T-helper 2 cell treated with Interferon-gamma antibody and Interleukin-4, amounts not matched to agents 5 μg/mL and 100 μg/mL, for 36 hours (primary cell): ENCODE data around the gene PTCHD1.

Source experiments
- DNase-seq: peaks from one replicate; pipeline ENCODE4 v3.0.0; 2021; ENCODE audit warnings: low spot score
- H3K27ac Mint-ChIP-seq: one replicate; pipeline ENCODE4 v1.8.0; 2021; ENCODE audit warnings: mild to moderate bottlenecking, mixed read lengths
- H3K27me3 Mint-ChIP-seq: one replicate; pipeline ENCODE4 v1.8.0; 2021; ENCODE audit warnings: low read depth, mixed read lengths
- H3K36me3 Mint-ChIP-seq: one replicate; pipeline ENCODE4 v1.8.0; 2021; ENCODE audit warnings: low read depth, mixed read lengths
- H3K4me1 Mint-ChIP-seq: one replicate; pipeline ENCODE4 v1.8.0; 2021; ENCODE audit warnings: low read depth, mixed read lengths
- H3K4me3 Mint-ChIP-seq: one replicate; pipeline ENCODE4 v1.8.0; 2022; ENCODE audit warnings: mild to moderate bottlenecking, moderate library complexity, mixed read lengths
- H3K9me3 Mint-ChIP-seq: one replicate; pipeline ENCODE4 v1.8.0; 2021; ENCODE audit warnings: mixed read lengths

Gene PTCHD1

DNA sequence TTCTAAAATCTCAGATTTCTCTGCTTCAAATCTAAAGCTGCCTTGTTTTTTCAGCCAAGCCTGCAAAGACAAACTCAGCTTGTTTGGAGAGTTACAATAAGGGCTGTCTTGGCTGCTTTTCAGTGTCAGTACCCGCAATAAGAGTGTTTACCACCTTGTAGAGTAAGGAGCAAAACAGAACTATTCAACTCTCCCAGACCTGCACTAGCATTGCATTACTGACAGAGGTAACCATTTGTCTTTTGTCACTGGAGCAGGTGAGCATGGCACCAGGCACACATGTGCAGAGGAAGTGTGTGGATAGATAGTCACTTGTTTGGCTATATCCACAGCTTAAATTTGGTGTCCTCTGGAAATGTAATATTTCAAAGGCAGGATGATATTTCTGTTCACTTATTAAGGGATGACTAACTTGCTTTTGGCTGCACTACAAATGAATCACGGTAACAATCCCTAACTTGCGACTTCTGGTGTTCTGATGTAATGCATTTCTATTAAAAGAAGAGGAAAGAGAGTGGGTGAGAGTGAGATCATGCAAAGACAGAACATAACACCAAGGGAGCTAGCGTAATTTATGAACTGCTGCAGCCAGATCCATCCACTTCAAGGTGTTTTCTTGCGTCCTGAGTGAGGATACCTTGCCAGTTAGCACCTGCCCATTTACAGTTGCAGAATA lies 38.6 kb downstream of the PTCHD1 start:
- Mint-ChIP-seq H3K27ac (no peak overlapping the region), H3K4me3 (no peak overlapping the region), H3K9me3 (no peaks in the 10 kb centered on the region), H3K27me3 (no peaks in the 10 kb centered on the region), H3K4me1 (no peaks in the 10 kb centered on the region), H3K36me3 (no peaks in the 10 kb centered on the region)
- no peak for DNase-seq

DNA sequence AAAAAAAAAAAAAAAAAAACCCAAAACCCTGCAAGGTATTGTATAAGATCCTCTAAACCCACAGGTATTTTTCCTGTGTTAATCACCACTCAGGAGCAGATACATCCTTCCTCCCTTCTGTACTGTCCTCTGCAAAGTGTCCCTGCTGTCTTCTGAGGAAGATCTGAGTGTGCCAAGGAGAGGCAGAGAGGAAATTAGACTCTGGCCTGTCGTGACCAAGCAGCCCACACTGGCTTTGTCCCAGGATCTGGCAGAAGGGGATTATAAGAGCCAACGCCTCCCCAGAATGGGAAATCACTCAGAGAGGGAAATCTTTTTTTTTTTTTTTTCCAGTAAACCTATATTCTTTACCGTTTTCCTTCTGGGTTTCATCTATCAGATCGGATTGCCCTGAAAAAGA lies 39.6 kb downstream of the PTCHD1 start:
- Mint-ChIP-seq H3K4me1 (no peaks in the 10 kb centered on the region), H3K27ac (no peak overlapping the region), H3K9me3 (no peaks in the 10 kb centered on the region), H3K36me3 (no peaks in the 10 kb centered on the region), H3K27me3 (no peaks in the 10 kb centered on the region), H3K4me3 (no peak overlapping the region)
- no peak for DNase-seq

DNA sequence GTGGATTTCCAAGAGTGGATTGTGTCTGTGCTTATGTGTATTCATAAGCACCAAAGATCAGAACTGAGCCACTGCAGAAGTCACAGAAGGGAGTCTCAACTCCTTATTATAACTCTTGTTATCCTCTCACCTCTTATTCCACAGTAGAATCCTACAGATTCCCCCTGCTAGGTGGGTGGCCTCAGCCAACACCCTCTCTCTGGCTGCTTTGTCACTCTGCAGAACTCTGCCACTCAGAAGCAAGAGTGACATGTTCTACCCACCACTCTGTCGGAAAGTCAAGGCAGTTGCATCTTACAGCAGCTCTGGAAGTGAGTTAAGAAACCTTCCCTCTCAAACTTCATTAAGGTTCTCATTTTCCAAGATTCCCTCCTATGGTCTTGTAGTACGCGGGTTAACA lies 41.9 kb downstream of the PTCHD1 start:
- no peaks in the 10 kb centered on the region for H3K36me3 Mint-ChIP-seq
- H3K4me1 Mint-ChIP-seq = peaks cover 2% of the 10 kb centered on the region
- H3K27ac Mint-ChIP-seq = no peak overlapping the region
- H3K9me3 Mint-ChIP-seq = no peaks in the 10 kb centered on the region
- DNase-seq = no peak
- no peak overlapping the region for H3K4me3 Mint-ChIP-seq
- H3K27me3 Mint-ChIP-seq = peaks cover under 1% of the 10 kb centered on the region

DNA sequence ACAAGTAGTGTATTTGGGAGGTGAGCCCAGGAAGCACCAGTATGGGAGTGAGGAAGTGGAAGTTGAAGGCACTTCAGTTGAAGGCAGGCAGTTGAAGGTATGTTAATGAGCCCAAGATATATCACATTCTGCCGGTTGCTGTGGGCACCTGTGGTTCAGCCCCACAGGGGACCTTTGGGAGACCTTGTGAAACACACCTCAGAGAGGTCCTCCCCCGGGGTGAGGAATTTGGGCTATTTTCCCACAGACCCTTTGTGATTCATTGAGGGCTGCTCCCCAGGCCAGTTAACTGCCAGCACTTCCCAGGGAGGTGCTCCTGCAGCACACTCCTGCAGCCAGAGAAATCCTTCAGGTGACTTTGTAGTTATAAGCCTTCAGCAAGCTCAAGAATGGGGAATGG lies 45.9 kb downstream of the PTCHD1 start:
- DNase-seq = no peak
- no peak overlapping the region for H3K4me3 Mint-ChIP-seq
- H3K4me1 Mint-ChIP-seq = peaks cover 5% of the 10 kb centered on the region
- no peak overlapping the region for H3K27ac Mint-ChIP-seq
- H3K36me3 Mint-ChIP-seq = no peaks in the 10 kb centered on the region
- H3K27me3 Mint-ChIP-seq = peaks cover 4% of the 10 kb centered on the region
- no peaks in the 10 kb centered on the region for H3K9me3 Mint-ChIP-seq

DNA sequence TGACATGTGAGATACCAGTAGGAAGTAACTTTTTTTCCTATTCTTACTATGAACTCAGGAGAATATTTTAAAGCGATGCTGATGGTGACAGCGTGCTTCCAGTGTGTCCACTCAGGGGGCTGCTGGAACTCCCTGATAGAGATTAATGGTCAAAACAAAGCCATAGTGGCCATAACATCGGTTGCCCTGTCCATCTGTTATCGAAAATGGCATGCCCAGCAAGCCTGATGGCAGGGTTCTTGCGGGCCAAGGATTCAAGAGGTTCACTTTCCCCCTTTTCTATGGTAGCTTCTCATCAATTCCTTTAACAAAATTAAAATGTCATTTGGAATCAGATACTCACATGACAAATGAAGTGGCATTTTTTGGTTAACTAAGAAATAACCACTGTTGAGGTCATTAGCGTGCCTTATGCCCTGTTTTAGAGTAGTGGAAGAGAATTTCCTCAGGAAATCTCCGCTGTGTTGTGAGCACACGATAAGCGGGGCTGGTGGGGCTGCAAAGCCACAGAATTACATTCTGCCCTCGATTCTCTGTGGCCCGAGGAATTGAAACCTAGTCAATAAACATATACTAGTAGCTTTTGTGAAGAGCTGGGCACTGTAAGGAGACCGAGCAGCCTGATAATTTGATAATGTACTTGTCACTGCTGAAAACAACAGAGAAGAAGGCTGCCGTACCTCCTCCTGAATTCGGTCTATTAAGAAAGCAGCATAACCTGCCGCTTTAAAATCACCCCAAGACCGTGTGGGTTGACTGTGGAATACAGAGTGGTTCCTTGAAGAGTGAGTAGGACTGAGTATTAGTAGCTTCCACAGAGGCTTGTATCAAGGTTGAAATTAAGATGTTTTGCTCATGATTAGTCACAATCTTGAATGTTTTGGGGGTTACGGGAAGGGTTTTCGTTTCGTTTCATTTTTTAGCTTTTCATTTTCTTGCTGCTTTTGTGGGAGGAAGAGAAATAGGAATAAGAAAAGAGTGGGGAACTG lies 46.7 kb downstream of the PTCHD1 start:
- H3K27me3 Mint-ChIP-seq = peaks cover 4% of the 10 kb centered on the region
- DNase-seq = no peak
- peak overlapping the region; percentile 13 for H3K4me3 Mint-ChIP-seq
- H3K27ac Mint-ChIP-seq = no peak overlapping the region
- peaks cover 5% of the 10 kb centered on the region for H3K4me1 Mint-ChIP-seq
- H3K9me3 Mint-ChIP-seq = no peaks in the 10 kb centered on the region
- no peaks in the 10 kb centered on the region for H3K36me3 Mint-ChIP-seq

DNA sequence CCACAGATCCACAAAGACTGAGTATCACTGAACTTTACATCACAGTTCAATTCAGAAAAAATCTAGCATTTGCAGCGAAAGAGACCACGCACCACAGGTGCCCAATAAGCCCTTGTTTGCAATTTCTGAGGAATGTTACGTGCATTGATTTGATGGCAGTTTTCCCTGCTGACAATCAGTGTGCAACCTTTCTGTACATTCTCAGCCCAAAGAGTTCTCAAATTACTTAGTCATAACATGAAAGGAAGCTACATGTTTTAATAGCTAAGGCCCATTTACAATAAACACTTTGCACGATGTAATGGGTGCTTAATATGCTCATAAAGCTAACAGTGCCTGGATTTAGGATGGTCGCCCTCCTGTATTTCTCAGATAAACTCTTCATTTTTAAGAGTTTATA lies 47.9 kb downstream of the PTCHD1 start:
- H3K36me3 Mint-ChIP-seq = no peaks in the 10 kb centered on the region
- no peak overlapping the region for H3K4me3 Mint-ChIP-seq
- H3K4me1 Mint-ChIP-seq = peaks cover 5% of the 10 kb centered on the region
- H3K9me3 Mint-ChIP-seq = no peaks in the 10 kb centered on the region
- DNase-seq = no peak
- no peak overlapping the region for H3K27ac Mint-ChIP-seq
- peaks cover 4% of the 10 kb centered on the region for H3K27me3 Mint-ChIP-seq

DNA sequence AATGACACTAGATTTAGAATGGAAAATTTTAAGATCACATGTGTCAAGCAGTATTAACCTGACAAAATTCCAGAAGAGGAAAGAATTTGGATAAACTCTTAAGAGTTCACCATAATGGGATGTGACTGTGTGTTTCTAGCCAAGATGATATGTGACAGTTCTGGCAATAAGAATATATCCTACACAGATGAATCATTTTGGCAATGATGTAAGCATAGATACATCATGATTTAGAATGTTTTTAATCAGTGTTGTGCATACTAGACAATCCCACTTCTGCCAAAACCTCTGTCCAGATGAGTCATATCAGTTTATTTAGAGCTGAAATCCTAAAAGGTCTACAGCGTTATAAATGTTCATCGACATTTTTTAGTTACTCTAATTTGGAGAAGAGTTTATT lies 48.8 kb downstream of the PTCHD1 start:
- Mint-ChIP-seq H3K36me3 (no peaks in the 10 kb centered on the region), H3K4me1 (peaks cover 5% of the 10 kb centered on the region), H3K4me3 (no peak overlapping the region), H3K27ac (no peak overlapping the region), H3K27me3 (peaks cover 4% of the 10 kb centered on the region), H3K9me3 (no peaks in the 10 kb centered on the region)
- no peak for DNase-seq

DNA sequence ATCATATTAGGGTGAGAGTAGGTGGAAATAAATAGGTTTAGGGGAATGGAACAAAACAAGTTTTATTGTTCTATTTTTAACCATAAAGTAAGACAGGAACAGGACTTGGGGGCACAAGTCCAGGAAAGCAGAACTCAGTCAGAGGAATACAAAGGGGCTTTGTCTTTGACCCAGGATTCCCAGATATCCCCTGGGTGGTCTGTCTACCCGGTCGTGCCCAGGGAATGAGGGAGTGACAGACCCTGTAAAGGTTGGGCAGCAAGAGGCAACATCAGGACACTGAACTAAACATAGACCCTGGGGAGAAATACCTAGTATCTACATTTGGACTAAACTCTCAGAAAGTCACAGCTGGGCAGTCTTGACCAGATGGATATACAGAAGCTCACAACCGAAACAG lies 50.6 kb downstream of the PTCHD1 start:
- DNase-seq = no peak
- peaks cover 5% of the 10 kb centered on the region for H3K4me1 Mint-ChIP-seq
- H3K9me3 Mint-ChIP-seq = no peaks in the 10 kb centered on the region
- H3K4me3 Mint-ChIP-seq = no peak overlapping the region
- no peak overlapping the region for H3K27ac Mint-ChIP-seq
- H3K27me3 Mint-ChIP-seq = peaks cover 4% of the 10 kb centered on the region
- H3K36me3 Mint-ChIP-seq = no peaks in the 10 kb centered on the region

DNA sequence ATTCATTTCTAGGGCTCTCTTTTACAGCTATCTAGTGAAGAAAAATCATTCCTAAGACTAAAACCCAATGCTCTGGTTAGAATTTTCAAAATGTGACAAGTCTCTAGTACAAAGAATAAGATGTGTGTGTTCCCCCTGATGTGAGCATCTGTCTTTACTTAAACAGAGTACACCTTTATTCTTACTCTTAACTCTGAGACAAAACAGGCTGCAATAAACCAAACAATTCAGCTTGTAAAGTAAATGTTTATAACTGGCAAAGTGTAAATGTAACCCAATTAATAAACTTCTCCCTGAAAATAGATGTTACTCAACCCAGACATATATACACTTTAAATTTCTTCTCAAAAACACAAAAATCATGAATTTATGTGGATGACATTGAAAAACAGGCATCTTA lies 51.6 kb downstream of the PTCHD1 start:
- Mint-ChIP-seq H3K27ac (no peak overlapping the region), H3K27me3 (peaks cover 4% of the 10 kb centered on the region), H3K36me3 (no peaks in the 10 kb centered on the region), H3K4me3 (no peak overlapping the region), H3K9me3 (no peaks in the 10 kb centered on the region), H3K4me1 (peaks cover 5% of the 10 kb centered on the region)
- no peak for DNase-seq

DNA sequence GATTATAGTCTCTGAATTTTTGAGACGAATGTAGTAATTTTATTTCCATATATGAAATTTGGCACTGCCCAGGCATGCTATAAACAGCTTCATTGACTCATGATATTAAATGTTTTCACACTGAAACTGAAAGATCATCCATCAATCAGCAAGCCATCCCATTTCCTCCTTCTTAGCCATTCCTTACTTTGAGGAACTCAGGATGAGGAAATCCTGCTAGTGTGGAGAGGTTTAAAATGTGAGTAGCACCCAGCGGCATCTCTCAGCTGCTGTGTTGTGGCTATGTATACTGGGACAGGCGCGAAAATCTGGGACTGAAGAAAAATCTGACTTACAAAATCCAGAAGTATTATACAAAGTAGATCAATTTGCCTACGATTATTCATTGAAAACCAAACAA lies 52.1 kb downstream of the PTCHD1 start:
- no peak for DNase-seq
- no peak overlapping the region for H3K4me3 Mint-ChIP-seq
- H3K9me3 Mint-ChIP-seq = no peaks in the 10 kb centered on the region
- no peaks in the 10 kb centered on the region for H3K36me3 Mint-ChIP-seq
- H3K4me1 Mint-ChIP-seq = peaks cover 2% of the 10 kb centered on the region
- no peak overlapping the region for H3K27ac Mint-ChIP-seq
- peaks cover 2% of the 10 kb centered on the region for H3K27me3 Mint-ChIP-seq

DNA sequence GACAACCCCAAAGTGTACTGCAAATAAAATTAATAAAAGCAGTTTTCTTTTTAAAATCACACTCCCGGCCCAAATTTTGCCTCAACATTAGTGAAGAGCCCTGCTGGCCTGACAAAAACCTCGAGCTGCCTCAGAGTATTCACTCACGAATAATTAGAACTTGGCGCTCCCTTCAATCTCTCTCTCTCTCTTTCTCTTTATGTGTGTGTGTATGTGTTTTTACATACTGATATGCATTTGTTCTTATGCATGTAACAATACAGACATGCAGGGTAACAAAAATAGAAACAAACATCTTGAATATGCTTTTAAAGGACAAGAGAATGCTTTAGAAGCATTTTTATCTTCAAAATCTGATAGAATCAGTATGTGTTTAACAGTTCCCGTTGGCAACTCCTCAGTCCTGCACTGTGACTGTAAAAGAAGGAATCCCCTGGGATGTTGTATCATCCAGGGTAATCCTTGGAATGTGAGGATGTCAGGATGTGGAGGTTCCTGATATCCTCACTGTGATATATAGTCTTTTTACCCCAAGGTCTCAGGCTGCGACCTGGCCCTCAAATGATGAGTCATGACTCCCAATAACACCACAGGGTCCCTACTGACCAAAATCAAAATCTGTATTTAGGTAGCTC lies 53.0 kb downstream of the PTCHD1 start:
- Mint-ChIP-seq H3K4me3 (no peak overlapping the region), H3K36me3 (no peaks in the 10 kb centered on the region), H3K4me1 (no peaks in the 10 kb centered on the region), H3K27ac (no peak overlapping the region), H3K27me3 (no peaks in the 10 kb centered on the region), H3K9me3 (no peaks in the 10 kb centered on the region)
- DNase-seq = no peak

DNA sequence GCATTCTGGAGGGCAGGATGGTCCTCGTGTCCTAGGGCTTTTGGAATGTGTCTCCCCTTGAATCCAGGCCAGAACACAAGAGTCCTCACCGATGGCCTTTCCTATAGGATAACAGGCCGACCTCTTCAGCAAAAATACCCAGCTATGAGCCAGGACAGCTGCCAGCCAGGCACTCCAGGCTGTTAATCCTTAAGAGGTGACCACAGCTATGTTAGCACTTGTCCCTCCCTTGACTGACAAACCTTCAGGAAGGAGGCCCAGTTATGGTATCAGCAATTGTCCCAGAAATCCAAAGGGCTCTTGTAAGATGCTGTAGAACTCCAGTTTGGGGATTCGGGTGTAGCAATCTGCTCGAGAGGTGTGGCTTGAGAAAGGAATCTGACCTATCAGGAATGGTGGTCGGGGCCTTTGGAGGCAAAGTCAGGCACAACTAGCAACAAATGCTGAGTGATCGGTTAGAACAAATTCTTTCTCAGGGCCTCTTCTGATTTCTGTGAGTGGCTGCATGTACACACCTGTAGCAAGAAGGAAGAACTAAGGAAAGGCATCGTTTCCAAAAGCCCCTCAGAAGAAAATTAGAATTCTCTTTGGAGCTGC lies 54.6 kb downstream of the PTCHD1 start:
- no peak for DNase-seq

DNA sequence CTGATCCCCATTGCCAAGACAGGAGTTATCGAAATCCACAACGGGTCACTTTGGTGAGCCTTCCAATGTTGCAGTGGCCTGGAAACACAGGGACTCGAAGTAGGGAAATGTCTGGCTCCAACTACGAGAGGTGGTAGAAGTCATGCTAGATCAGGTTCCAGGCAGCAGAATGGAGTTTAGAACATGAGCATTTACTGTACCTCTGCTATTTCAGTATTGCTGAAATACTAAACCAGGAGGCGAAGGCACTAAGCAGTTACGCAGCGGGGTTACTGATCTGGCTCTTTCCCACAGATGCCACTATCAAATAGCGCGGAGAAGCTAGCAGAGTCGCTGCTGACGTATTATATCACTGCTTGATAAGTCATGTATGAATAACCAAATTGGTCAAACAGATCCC lies 56.3 kb downstream of the PTCHD1 start:
- H3K27ac Mint-ChIP-seq = no peak overlapping the region
- H3K27me3 Mint-ChIP-seq = no peaks in the 10 kb centered on the region
- no peaks in the 10 kb centered on the region for H3K36me3 Mint-ChIP-seq
- no peak overlapping the region for H3K4me3 Mint-ChIP-seq
- H3K4me1 Mint-ChIP-seq = no peaks in the 10 kb centered on the region
- no peaks in the 10 kb centered on the region for H3K9me3 Mint-ChIP-seq
- no peak for DNase-seq

More for the DNA sequence above, 54.6 kb downstream of the PTCHD1 start:
- no peaks in the 10 kb centered on the region for H3K4me1 Mint-ChIP-seq
- H3K27ac Mint-ChIP-seq = no peak overlapping the region
- no peaks in the 10 kb centered on the region for H3K36me3 Mint-ChIP-seq
- H3K4me3 Mint-ChIP-seq = no peak overlapping the region
- no peaks in the 10 kb centered on the region for H3K27me3 Mint-ChIP-seq
- H3K9me3 Mint-ChIP-seq = no peaks in the 10 kb centered on the region

DNA sequence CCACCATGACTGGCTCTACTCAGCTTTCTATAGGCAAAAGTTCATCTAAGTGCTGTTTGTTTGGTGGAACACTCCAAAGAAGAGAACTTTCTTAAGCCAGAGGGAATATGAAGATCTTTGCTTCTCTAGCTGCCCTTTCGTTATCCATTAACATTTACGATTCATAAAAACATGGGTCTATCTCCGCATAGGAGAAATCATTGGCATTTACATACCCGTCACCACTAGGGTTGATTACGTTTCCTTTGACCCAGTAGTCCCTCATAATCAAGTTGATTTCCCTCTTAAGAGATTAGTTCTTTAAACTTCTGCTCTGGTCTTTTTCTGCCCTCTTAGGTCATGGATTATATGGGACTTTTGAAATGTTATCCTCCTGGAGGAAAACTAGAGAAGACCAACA lies 57.5 kb downstream of the PTCHD1 start:
- no peak overlapping the region for H3K27ac Mint-ChIP-seq
- no peaks in the 10 kb centered on the region for H3K36me3 Mint-ChIP-seq
- H3K4me1 Mint-ChIP-seq = no peaks in the 10 kb centered on the region
- H3K27me3 Mint-ChIP-seq = no peaks in the 10 kb centered on the region
- no peak overlapping the region for H3K4me3 Mint-ChIP-seq
- no peaks in the 10 kb centered on the region for H3K9me3 Mint-ChIP-seq
- no peak for DNase-seq
